ENCODE results near the gene ARHGAP9.
A peak's percentile ranks its signal among the peaks of the same experiment; 100 is the strongest.

ARHGAP9 gene

GRCh38 chr12:57491393-57492280 is 12.0 kb upstream of the ARHGAP9 start:
- peak; percentile 37 for DNase-seq (ENCODE audit: low spot score)

DNA sequence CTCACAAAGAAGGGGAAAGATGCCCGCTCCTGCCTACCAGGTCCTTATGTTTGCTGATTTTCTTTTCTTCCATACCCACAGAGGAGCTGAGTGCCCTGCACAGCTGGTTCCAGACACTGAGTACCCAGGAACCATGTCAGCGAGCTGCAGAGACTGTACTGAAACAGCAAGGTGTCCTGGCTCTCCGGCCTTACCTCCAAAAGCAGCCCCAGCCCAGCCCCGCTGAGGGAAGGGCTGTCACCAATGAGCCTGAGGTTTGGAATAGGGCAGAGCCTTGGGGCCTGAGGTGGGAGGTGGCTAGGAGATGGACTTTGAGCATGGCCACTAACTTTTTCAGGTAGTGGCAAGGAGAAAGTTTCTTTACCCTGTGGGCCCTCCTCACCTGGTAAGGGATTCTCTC is 10.5 kb upstream of the ARHGAP9 start:
- no peak for DNase-seq (ENCODE audit: low spot score)

DNA sequence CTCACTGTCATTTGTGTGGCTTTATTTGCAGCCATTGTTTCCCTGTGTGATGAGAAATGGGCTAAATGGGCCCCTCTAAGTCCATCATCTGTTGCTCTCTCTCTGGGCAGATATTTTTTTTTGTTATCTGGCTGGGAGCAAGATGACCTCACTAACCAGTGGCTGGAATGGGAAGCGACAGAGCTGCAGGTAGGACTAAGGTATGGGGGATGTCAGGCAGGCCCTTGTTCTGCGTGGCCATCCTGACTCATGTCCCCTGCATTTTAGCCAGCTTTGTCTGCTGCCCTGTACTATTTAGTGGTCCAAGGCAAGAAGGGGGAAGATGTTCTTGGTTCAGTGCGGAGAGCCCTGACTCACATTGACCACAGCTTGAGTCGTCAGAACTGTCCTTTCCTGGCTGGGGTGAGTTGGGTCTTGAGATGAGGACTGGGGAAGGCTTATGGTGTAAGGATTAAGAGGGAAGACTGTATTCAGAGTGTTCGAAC is 9.5 kb upstream of the ARHGAP9 start:
- no peak for DNase-seq (ENCODE audit: low spot score)

DNA sequence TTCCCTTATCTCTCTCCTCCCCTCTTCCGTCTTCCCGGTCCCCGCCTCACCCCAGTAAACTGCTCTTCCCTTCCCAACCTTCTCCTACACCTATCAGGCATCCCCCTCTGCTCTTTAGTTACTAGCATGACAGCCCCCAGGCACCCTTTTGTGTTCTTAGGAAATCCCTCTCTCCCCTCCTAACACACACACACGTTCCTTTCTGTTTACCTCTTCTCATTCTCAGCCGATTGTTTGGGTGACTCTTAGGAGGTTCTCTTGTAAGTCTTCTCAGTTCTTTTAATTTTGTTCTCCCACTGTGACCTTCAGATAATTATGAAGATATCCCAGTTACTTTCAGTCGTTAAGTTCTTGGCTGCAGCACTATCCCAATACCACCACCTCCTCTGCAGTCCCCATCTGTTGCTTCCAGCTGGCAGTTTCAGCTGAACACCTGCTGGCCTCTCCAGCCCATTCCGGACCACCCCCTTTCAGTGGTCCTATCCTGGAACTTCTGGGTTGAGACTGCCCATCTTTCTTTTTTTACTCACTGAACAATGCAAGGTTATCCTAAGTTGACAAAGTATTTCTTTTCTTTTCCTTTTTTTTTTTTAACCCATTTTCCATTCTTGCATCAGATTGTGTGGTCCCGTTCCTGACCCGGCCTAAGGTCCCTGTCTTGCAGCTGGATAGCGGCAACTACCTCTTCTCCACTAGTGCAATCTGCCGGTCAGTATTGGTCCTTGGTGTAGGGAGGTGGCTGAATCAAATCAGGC is 8.9 kb upstream of the ARHGAP9 start:
- DNase-seq (ENCODE audit: low spot score), result peak; percentile 34

DNA sequence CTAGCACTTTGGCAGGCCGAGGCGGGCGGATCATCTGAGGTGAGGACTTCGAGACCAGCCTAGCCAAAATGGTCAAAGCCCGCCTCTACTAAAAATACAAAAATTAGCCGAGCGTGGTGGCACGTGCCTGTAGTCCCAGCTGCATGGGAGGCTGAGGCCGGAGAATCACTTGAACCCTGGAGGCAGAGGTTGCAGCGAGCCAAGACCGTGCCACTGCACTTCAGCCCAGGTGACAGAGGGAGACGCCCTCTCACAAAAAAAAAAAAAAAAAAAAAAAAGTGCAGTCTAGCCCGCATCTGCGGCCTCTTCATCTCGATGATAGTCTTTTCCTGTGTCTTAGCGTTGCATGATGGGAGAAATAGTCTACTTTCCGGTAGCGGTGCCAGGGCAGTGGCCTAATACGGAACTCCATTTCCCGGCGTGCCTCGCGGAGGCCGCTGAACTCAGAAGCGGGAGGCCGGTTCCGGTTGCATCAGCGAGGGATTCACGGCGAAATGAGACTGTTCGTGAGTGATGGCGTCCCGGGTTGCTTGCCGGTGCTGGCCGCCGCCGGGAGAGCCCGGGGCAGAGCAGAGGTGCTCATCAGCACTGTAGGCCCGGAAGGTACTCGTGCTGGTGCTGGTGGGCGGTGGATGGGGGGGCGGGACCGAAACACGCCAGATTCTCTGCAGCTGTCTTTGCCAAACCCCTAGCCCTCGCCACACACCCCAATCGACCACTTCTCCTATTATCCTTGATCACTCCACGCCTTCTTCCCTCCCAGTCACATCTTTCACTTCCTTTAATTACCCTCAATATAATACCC is 8.1 kb upstream of the ARHGAP9 start, which contains the start of gene MARS1:
Gene MARS1 (plus strand): TSS at position 472 of the 805 bp plus-strand sequence. CDS start 23 bp downstream, at position 495.
- peak; percentile 97 for DNase-seq (ENCODE audit: low spot score)

DNA sequence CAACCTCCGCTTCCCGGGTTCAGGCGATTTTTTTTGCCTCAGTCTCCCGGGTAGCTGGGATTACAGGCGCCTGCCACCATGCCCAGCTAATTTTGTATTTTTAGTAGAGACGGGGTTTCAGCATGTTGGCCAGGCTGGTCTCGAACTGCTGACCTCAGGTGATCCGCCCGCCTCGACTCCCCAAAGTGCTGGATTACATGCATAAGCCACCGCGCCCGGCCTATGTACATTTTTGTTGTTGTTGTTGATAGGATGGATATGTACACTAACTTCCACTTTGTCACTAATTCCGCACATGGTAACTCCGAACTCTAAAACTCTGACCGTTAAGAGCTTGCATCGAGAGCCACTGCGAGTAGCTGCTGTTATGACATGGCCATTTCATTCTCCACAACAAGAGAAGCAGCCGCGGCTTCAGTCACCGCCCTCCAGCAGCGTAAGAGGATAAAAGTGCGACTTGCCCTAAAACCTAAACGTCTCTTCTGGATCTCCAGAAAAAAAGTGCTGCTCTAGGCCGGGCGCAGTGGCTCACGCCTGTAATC is 7.5 kb upstream of the ARHGAP9 start:
- no peak for DNase-seq (ENCODE audit: low spot score)

GRCh38 chr12:57485695-57486094 is 6.0 kb upstream of the ARHGAP9 start:
- DNase-seq (ENCODE audit: low spot score), result no peak

DNA sequence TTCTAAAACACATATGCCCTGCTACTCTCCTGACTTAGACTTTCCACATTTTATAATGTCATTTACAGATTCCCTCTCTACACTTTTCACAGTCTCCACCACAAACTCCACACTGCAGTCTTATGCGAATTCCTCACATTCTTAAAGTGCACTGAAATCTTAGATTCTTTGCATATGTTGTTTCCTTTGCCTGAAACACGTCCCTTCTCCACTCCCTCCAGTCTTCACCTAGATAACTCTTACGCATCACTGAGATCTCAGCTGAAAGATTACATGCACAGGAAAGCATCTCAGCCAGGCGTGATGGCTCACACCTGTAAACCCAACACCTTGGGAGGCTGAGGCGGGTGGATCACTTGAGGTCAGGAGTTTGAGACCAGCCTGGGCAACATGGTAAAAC is 3.8 kb upstream of the ARHGAP9 start:
- DNase-seq (ENCODE audit: low spot score), result no peak

GRCh38 chr12:57481671-57482070 is 2.0 kb upstream of the ARHGAP9 start:
- DNase-seq (ENCODE audit: low spot score), result no peak

DNA sequence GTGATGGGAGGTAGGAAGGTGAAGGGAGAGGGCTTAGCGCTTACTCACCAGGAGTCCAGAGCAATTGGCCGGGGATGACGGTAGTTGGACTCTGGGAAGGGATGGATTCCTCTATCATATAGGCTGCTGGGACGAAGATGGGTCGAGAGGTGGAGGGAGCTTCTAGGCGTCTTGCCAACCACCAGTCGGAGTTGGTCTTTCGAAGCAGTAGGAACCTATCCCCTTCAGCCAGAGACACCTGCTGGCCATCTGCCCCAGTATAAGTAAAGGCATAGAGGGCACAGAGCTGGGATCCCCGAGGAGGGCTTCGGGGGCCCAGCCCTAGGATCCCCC is 657 bp downstream of the ARHGAP9 start:
- no peak for DNase-seq (ENCODE audit: low spot score)

DNA sequence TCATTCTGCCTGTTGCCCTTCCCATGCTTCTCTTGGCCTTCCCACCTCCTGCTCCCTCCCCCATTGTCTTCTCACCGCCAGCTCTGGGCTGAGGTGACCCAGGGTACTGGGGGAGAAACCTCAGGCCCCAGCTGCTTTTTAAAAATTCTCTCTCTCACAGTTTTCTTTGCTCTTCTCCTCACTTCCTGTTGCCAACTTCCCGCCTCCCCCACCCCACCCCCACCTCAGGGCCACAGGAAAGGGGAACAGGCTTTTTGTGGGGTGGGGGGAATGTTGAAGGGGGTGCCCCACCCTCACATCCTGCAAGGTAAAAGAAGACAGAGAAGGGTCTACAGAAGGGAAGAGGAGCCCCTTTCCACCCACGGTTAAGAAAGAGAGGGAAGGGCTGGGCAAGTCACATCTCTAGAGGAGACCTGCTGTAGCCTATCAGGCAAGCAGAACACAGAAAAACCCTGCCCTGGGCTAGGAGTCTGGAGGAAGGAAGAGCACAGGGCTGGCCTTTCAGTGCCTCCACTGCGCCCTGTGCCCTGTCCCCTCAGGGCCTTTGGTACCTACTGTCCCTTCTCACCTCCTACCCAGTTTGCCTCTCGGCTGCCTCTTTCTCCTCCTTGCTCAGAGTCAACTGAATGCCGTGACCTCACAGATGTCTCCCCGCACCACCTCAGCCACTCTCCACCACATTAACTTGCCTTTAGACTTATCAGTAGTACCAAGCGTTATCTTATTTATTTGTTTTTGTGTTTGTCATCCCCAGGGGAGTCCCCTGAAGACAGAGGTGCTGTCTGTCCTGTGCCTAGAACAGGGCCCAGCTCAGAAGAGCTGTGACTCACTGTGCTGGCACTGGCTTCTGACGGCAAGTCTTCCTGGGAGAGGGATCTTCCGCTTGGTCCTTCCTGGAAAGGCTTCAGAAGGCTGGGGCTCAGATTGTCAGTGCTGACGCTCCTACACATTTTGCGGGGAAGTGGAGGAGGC is 1.7 kb downstream of the ARHGAP9 start:
- DNase-seq (ENCODE audit: low spot score), result no peak

GRCh38 chr12:57476993-57477709 is 2.5 kb downstream of the ARHGAP9 start:
- DNase-seq (ENCODE audit: low spot score), result no peak

DNA sequence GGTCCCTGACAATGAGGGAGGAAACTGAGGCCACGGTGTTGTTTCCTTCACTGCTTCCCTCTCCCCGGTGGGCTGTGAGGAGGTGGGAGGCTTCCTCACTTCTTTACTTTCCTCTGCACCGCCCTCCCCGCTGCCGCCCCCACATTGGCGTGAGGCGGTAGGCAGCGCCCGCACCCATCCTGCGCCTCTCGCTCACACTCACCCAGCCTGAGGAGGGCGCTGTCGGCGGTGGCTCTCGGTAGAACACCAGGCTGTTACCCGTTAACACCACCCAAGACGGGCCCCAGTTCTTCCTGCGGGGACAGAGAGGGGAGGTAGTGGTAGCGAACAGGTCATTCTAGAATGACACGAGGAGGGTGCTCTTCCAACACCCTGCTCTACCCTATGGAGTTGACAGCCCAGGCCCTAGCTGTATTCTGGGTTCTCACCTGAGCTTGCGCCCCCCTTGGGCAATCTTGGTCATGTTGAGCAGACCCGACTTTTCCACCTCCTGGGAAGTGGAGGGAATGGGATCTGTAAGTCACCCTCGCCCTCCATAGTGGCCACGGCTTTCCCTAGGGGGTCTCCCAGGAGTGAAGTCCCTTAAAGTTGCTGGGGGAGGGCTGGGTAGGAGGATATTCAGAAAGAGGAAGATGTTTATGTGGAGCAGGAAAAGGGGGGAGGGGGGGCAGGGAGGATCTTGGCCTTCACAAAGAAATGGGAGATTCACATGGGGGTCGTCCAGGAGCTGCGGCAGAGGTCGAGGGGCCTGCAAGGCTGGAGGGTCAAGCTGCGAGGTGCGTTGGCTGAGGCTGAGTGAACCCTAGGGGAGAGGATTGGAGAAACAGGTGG is 3.3 kb downstream of the ARHGAP9 start:
- DNase-seq (ENCODE audit: low spot score), result no peak

GRCh38 chr12:57475271-57476161 is 4.2 kb downstream of the ARHGAP9 start:
- no peak for DNase-seq (ENCODE audit: low spot score)

DNA sequence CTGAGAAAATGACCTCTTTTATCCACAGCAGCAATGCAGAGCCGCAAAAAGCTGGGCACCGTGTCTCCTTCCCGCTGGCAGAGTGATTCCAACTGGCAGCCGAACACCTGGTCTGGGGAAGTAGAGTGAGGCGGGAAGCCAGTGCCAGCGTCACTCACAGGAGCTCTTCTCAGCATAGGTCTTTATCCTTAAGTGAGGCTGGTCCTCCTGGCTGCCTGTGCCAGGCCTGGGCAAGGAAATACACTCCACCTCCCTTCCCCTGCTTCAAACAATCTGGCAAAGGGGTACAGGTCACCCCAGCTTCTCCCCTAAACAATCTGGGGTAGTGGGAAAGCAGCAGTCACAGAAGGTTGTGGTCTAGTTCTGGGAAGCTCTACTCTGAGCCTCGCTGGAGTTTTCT is 4.8 kb downstream of the ARHGAP9 start:
- DNase-seq (ENCODE audit: low spot score), result no peak

- DNase-seq (ENCODE audit: low spot score), result no peak
Measured at GRCh38 chr12:57474430-57474829, 5.2 kb downstream of the ARHGAP9 start.

DNA sequence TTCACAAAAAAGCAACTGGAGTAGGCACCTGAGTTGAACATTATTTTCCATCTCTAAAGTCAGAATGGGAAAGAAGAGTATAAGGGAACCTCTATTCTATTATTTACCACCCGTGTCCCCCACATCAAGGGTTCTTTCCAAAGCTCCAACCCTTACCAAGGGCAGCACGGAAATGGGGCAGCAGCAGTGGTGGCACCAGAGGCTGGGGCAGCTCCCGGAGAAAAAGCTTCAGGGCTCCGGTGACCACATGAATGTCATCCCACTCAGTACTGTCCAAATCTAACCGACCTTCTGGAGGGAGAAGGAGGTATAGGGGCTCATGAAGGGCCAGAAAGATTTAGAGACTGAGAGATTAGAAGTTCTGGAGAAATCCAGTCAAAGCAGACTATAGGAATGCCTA is 5.8 kb downstream of the ARHGAP9 start:
- DNase-seq (ENCODE audit: low spot score), result no peak

- no peak for DNase-seq (ENCODE audit: low spot score)
Measured at GRCh38 chr12:57473392-57473791, 6.3 kb downstream of the ARHGAP9 start.
